MM.1S (cell line): ENCODE results near the gene CACNA2D1.

Experiments
- EZH2 ChIP-seq: fragments of 300-600 bp; sonication (generic); optimal IDR thresholded peaks from 2 replicates; pipeline ENCODE3; 2017; ENCODE audit warnings: low read depth, mild to moderate bottlenecking, antibody characterized with exemption, low read length, mixed read lengths
- TF ChIP-seq, protein P1 (sequence below): fragments of 300-600 bp; sonication (generic); IDR thresholded peaks from 2 replicates; pipeline ENCODE4 v1.5.1; 2016; ENCODE audit warnings: antibody characterized with exemption, low read length, mixed read lengths

DNA sequence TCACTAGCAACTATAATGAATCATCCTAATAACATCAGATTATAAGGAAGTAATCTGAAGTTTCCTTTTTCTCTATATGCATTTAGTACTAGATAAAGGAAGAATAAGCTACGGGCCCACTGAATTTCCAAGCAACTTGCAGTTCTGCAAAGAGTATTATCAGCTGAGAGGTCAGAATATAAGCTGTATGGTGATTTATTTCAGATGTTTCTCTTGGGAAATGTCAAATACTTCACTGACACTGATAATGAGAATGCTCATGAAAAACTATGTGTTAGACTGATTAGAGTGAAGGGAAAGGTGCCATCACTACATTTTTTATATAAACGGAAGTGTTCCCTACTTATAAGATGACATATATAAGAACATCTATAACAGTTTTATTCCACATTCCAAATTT, 422.5 kb downstream of the CACNA2D1 start:
- TF ChIP-seq, protein P1, sequence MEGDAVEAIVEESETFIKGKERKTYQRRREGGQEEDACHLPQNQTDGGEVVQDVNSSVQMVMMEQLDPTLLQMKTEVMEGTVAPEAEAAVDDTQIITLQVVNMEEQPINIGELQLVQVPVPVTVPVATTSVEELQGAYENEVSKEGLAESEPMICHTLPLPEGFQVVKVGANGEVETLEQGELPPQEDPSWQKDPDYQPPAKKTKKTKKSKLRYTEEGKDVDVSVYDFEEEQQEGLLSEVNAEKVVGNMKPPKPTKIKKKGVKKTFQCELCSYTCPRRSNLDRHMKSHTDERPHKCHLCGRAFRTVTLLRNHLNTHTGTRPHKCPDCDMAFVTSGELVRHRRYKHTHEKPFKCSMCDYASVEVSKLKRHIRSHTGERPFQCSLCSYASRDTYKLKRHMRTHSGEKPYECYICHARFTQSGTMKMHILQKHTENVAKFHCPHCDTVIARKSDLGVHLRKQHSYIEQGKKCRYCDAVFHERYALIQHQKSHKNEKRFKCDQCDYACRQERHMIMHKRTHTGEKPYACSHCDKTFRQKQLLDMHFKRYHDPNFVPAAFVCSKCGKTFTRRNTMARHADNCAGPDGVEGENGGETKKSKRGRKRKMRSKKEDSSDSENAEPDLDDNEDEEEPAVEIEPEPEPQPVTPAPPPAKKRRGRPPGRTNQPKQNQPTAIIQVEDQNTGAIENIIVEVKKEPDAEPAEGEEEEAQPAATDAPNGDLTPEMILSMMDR, result no peak
- no peak for TF ChIP-seq EZH2
